ENCODE measurements around the gene KIAA1217.

The KIAA1217 gene, protein sequence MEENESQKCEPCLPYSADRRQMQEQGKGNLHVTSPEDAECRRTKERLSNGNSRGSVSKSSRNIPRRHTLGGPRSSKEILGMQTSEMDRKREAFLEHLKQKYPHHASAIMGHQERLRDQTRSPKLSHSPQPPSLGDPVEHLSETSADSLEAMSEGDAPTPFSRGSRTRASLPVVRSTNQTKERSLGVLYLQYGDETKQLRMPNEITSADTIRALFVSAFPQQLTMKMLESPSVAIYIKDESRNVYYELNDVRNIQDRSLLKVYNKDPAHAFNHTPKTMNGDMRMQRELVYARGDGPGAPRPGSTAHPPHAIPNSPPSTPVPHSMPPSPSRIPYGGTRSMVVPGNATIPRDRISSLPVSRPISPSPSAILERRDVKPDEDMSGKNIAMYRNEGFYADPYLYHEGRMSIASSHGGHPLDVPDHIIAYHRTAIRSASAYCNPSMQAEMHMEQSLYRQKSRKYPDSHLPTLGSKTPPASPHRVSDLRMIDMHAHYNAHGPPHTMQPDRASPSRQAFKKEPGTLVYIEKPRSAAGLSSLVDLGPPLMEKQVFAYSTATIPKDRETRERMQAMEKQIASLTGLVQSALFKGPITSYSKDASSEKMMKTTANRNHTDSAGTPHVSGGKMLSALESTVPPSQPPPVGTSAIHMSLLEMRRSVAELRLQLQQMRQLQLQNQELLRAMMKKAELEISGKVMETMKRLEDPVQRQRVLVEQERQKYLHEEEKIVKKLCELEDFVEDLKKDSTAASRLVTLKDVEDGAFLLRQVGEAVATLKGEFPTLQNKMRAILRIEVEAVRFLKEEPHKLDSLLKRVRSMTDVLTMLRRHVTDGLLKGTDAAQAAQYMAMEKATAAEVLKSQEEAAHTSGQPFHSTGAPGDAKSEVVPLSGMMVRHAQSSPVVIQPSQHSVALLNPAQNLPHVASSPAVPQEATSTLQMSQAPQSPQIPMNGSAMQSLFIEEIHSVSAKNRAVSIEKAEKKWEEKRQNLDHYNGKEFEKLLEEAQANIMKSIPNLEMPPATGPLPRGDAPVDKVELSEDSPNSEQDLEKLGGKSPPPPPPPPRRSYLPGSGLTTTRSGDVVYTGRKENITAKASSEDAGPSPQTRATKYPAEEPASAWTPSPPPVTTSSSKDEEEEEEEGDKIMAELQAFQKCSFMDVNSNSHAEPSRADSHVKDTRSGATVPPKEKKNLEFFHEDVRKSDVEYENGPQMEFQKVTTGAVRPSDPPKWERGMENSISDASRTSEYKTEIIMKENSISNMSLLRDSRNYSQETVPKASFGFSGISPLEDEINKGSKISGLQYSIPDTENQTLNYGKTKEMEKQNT (N-terminal part only)

GRCh38 chr10:24208661-24209431 is at the start of gene KIAA1217:
Gene KIAA1217 (plus strand): TSS chr10:24209138. CDS start chr10:24209194, 56 bp downstream.
- no peak for DNase-seq

DNA sequence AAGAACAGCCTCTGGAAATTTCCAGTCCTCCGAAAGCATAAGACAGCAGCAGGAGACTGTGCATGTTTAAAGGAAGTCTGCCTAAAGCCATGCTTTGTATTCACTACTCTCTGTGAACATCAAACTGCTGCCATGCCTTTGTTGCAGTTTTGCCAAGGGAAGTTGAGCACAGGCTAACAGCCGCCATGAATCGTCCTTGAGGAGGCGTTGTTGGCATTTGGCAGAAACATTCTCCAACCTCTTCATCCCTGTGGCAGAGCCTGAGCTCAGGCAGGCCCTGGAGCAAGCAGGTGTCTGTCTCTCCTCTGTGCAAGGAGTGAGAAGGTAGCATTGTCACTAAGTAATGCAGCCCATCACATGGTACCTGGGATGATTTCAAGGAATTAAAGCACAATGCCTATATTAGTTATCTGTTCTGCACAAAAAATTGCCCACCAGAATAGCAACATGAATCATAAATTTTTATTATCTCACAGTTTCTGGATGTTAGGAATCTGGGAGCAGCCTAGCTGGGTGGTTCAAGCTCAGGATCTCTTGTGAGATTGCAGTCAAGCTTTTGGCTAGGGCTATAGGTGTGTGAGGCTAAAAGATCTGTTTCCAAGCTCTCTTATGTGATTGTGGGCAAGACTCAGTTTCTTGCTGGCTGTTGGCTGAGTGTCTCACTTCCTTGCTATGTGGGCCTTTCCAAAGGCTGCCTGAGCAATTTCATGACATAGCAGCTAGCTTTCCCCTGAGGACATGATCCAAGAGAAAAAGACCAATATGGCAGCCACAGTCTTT is 46.5 kb upstream of the KIAA1217 start:
- DNase-seq: no peak

- DNase-seq: no peak
These were observed 45.5 kb upstream of the KIAA1217 start for GRCh38 chr10:24163485-24163884.

- no peak for DNase-seq
These were observed 40.4 kb upstream of the KIAA1217 start for GRCh38 chr10:24168258-24169170.

- no peak for DNase-seq
These were observed 38.7 kb upstream of the KIAA1217 start for GRCh38 chr10:24170199-24170598.

DNA sequence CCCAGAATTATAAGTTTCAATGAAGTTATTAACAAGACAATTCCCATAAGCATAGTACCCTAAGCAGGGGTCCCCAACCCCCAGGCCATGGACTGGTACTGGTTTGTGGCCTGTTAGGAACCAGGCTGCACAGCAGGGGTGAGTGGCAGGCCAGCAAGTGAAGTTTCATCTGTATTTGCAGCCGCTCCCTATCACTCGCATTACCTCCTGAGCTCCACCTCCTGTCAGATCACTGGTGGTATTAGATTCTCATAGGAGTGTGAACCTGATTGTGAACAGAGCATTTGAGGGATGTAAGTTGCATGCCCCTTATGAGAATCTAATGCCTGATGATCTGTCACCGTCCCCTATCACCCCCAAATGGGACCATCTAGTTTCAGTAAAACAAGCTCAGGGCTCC is 36.0 kb upstream of the KIAA1217 start:
- no peak for DNase-seq

DNA sequence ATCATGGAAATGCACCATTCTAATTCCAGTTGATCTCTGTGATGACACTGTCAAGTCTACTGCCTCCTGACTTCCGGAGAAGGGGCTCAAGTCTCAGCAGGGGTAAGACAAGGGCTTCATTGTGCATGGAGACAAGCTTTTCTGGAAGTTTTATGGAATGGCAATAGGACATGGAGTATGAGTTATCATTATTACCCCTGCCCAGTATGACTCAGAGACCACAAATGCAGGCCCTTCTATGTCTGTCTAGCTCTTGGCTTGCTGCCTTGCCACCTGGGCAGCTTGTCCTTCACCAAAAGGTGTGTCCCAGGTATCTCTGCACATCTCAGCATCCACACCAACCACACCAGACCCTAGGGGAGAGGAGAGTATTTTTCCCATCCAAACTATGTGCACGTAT is 34.9 kb upstream of the KIAA1217 start:
- DNase-seq: no peak

DNA sequence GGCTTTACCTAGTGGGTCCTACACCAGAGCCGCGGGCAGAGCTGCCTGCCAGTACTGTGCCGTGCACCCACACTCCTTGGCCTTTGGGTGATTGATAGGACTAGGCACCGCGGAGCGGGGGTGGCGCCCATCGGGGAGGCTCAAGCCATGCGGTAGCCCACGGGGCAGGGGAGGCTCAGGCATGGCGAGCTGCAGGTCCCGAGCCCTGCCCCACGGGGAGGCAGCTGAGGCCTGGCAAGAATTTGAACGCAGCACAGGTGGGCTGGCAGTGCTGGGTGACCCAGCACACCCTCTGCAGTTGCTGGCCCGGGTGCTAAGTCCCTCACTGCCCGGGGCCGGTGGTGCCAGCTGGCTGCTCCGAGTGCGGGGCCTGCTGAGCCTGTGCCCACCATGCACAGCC is 32.3 kb upstream of the KIAA1217 start:
- DNase-seq: no peak

DNA sequence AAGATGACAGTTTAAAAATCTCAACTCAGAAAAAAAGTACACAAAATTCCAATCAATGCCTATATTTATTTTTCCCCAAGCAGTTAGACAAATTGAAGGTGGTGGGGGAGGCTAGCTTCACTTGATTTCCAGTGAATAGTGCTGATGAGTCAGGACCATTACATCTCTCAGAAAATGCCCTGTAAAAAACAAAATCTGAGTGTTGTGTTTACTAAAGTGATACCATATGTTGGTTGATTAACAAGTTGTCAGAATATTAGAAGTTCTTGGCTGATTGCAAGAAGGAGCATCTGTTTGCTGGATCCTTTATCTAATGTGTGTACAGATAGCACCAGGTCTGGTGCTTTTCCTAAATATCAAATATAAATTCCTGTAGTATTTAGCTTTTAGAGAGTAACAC is 31.3 kb upstream of the KIAA1217 start:
- no peak for DNase-seq

DNA sequence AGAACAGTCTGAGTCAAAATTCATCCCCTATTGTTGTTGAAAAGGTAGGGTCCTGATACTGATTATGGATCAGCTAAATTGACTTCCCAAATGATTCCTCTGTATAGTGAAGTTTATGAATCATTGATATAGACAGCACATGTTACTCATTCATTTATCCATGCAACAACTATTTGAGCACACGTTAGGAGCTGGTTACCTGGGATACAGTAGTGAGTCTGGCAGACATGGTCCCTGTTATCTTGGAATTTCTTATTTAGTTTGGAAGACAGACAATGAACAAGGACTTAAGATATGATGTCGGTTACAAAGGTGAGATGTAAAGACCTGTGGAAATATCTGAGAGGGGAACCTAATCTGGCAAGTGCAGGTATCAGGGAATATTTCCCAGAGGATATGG is 28.0 kb upstream of the KIAA1217 start:
- DNase-seq: no peak

DNA sequence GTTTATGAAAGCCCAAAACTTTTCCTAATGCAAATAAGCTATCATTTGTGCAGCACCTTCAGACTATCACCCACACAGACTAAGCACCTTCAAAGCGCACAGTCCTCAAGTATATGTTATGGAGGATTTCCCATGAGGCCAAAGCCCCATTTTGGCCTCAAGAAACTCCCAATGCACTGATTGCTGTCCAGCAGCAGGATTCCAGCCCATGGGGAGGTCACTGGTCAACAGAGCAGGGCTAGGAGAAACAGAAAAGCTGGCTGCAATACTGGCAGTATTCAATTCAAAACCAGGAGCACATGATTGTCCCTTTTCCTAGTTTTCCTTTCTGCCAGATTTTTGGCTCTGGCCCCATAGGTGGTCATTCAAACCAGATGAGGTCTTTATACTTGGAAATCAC is 24.5 kb upstream of the KIAA1217 start:
- DNase-seq: no peak

DNA sequence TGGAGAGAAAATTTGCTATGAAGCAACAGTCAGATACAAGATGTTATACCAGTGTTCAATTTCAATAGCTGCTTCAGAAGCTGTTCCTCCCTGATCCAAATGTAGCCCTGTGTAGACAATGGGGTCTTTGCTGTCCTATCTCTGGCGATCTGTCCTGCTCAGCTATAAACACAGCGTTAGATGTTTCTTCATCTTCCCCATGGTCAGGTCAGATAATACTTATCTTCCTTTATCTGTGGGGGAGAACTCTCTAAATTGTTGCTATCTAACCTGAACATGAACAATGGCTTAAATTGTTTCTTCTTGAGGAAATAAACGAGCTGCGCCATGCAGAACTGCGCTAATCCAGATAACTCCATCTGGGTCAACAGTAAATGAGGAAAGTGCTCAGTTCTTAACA is 15.6 kb upstream of the KIAA1217 start:
- DNase-seq: no peak

DNA sequence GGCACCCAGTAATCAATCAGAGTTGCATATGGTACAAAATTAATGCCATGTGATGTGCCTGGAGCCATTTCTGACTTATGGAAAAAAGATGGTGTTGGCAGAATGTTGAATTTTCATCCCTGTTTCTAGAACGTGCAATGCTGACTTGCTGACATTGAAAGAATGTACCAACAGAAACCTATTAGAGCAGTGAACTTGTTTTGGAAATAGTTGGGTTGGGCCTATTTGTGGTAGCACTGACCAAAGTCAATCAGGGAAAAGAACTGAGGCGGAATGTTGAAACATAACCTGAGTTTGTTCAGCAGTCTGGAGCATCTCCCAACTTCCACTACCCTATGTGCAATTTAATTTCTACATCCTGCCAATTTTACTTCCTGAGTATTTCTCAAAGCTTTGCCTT is 11.7 kb upstream of the KIAA1217 start:
- DNase-seq: no peak

DNA sequence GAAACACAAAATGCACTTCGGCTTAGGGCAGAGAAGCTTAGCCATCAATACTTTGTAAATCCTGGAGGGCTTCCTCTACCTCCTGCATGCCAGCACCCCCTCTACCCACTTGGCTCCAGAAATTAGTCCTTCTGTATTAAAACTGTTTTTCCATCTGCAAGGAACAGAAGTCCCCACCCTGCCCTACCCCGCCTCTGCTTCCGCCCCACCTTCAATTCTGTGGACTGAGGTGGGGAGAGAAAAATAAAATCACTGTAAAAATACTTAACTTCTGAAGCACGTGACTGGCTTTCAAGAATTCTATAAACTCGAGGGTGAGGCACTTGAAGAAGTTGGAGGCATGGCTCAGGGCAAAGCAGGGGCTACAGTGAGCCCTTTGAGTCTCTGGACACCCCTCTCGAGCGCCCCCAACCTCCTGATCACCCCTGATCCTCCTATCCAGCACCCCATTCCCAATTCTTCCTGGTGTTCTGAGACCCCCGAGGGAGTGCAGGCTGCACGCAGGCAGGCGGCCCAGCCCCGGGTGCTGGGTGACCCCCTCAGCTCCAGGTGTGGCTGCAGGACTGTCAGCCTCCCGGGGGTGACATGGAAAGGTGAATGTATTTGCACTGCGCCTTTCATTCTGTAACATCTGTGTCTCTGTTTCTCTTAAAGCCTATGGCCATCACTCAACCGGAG is 7.3 kb upstream of the KIAA1217 start:
- no peak for DNase-seq

- no peak for DNase-seq
These were observed 6.8 kb upstream of the KIAA1217 start for GRCh38 chr10:24202181-24202570.

DNA sequence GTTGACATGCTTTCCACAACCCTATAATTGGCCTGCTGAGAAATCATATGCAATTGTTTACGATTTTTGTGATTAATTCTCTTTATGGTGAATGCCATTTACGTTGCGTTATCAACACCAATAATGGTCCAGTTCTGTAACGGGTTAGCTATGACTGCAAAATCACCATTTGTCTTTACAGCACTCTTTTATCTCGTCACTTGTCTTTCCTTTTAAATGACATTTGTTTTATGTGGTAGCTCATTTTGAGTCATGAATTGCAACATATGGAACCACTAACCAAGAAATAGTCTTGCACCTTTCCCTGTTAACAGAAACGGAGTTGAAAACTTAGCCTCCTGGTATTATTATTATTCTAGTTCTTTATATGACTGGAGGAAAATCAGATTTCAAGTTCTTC is 3.1 kb upstream of the KIAA1217 start:
- DNase-seq: no peak

- no peak for DNase-seq
These were observed 2.6 kb upstream of the KIAA1217 start for GRCh38 chr10:24206334-24206733.

DNA sequence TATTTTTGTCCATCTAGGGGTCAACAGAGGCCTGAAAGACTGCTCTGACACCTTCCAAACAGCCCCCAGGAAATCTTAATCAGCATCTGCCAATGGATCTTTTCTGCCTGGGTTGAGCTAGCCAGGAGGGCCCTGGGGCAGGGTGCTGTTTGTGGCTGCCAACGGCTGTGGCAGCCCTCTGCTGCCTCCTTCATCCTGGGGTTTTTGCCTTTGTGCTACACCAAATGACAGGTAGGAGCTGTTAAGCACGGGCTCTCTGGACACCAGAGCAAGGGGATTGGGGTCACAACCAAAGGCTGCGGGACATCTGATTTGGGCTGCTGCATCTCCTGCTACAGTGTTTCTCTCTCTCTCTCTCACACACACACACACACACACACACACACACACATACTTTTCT is 2.0 kb upstream of the KIAA1217 start:
- DNase-seq: no peak

DNA sequence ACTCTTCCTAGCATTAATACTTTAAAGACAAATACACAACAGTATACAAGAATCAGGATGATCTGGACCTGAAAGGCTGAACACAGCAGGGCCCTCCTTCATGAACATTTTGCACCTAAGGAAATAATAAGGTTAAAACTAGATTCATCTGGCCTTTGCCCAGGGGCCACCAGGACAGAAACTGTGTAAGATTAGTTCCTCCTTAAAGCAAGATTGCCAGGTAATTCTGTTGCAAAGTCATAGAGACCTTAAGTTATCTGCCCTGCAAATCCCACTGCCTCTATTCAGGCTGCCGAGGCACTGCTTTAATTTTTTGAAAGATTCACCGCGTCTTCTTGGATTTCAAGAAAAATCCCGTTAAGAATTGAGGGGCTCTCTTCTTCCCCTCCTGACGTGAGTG is 1.6 kb upstream of the KIAA1217 start:
- no peak for DNase-seq

Data from NCI-H2029 (cell line).